Left renal cortex interstitium (tissue), 4 donors: ENCODE data around the gene PLCB2. TPM values are rescaled to one million over a fixed set of nuclear protein-coding genes. Genes with fewer than 3 reads are reported as not detected.

Experiments used
- DNase-seq, 4 donors: peaks; one replicate each; pipeline ENCODE4 v3.0.0-alpha.2; 2013; ENCODE audit warnings: low read depth in 4 of 4, low spot score in 2 of 4, missing footprints in 1 of 4
- polyA plus RNA-seq, 4 donors: library from polyadenylated mRNA; unstranded; fragments of 120-200 nt; gene quantifications; one replicate each; pipeline ENCODE4 v1.2.1, GENCODE V29; 2013; ENCODE audit not compliant: insufficient read length in 4 of 4

The PLCB2 gene
- polyA plus RNA-seq, 4 donors = 6.3 to 13.2 (median 11.7) TPM

DNA sequence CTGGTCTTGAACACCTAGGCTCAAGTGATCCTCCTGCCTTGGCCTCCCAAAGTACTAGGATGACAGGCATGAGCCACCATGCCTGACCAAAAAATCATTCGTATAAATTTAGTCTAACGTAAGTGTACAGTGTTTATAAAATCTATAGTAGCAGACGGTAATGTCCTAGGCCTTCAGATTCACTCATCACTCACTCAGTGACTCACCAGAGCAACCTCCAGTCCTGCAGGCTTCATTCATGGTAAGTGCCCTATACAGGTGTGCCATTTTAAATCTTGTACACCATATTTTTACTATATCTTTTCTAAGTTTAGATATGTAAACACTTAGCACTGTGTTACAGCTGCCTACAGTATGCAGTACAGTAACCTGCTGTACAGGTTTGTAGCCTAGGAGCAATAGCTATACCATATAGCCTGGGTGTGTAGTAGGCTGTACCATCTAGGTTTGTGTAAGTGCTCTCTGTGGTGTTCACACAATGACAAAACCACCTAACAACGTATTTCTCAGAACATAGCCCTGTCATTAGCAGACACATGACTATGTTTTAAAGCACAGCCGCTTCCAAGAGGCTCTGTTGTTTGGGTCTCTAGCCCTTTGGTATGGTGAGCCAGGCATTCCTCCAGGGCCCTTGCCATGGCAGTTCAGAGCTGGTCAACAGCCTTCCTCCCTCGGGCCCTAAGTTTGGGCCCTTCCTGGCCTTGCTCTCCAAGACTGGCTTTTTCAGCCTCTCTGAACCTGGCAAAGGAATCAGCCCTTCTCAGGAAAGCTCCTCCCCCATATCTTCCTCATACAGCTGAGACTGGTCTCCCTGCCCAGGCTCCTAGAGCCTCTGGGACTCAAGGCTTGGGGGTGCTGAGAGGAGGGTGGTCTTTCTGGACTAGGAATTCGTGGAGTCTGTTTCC is 34.9 kb upstream of the PLCB2 start:
- no peak for DNase-seq

DNA sequence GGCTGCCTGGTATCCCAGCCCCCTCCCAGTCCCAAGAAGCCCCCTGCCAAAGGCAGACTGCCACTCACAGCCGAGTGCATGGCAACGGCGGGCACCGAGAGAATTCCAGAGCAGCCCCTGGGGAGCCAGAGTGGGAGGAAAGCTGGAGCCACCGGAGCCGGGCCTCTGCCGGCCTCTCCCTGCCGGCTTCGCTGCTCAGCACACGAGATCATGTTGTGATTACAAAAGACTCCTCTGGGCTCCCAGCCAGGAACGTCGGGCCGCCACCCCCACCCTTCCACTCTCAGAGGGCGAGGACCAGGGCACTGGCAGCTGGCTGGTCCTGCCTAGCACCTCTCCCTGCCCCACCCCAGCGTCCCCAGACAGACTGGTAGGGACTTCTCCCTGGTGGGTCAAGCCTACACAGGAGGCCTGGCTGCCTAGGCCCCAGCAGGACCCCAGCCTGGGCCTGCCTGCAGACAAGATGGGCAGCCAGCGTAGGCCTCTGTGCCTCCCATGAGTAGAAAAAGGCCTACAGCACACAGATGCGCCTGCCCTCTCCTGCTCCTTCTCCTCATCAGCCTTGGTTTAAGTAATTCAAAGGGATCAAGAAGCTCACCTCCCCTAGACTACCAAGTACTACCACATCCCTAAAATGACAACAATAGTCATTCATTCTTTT is 33.1 kb upstream of the PLCB2 start, which contains the start of gene CCDC9B:
Gene CCDC9B, minus strand, starts transcription at position 200 of the 661 bp plus-strand sequence. Its CDS starts 120 bp downstream, at position 80.
- DNase-seq = no peak

GRCh38 chr15:40340038-40340739 is 32.5 kb upstream of the PLCB2 start:
- DNase-seq = no peak

GRCh38 chr15:40339621-40339945 is 31.8 kb upstream of the PLCB2 start:
- DNase-seq = no peak

DNA sequence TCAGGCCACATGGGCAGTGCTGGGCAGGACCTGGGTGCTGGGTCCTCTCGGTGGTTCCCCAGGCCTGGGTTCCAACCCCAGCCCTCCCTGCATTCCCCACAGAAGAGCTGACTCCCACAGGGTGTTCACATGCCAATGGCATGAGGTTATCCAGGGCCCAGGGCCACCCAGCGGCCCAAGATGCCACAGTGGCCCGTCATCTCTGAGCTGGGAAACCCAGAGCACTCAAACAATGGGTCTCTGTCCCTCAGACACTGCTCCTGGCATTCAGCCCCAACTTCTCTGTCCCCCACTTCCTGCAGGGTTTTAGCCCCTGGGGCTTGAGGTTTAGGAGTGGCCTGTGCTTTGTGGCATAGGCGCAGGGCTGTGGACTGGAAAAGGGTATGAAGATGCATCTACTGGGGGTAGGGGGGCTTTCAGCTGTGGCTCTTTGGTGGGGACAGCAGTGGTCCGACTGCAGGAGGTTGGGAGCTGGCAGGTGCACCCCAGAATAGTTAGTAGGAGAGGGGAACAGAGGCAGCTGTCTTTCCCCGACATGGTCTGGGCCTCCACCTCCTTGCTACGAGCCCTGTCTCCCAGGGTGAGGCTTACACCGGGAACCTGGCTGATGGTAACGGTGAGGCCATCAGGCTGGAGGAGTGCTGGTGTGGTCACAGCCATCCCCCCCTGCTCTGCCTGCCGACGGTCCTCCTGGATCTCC is 31.3 kb upstream of the PLCB2 start:
- DNase-seq = no peak

DNA sequence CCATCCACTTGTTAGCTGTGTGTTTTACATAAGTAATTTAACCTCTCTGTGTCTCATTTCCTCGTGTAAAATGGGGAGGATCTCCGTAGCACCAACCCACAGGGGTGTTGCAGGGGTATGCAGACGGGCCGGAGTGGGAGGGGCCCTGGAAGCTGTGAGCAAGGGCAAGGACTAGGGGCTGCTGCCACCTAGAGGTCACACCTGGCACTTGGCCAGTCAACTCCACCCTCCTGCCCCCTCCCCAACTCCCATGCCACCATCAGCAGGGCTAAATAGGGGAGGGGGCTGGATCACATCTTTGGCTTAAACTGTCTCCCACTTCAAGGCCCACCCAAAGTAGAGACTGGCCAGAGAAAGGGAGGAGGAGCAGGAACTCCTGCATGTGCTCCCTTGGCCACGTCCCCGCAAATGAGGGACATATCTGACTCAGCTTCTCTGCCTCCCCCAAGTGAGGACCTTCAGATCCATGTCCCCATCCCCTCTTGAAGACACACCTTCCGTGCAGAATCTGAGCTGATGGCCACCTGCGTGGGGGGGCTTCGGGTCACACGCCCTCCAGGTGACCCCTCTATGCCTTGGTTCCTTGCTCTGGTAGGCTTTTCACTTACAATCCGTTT is 30.4 kb upstream of the PLCB2 start:
- no peak for DNase-seq

DNA sequence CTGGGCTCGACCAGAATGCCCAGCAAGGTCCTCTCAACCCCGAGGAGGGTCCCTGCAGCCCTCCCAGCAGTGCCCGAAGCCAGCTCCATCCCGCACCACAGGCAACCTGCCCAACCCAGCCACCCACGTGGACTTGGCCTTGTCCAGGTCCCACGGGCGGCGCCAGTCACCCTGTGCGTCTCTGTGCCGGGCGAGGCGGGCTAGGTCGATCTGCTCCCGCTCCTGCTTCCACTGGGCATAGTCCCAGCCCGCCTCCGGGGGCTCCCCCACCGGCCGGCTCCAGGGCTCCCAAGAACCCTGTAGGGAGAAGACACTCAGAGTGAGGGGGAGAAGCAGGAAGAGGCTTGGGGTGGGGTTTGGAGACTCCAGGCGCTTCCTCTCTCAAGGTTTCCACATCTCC is 29.9 kb upstream of the PLCB2 start:
- DNase-seq = no peak

DNA sequence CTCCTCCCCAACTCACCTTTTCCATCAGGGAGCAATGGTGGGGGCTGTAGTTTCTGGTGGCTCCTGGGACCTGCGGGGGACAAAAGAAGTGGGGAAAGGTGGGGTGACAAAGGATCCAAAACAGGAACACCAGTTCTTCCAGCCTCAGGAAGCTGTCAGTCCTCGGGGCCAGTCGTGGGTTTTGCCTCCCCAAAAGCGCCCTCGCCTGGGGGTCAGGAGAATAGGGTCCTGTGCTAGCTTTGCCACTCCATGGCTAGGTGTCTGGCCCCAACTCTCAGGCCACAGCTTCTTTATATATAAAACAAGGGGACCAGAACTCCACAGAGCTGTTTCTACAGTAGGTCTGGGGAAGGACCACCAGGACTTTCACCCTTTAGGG is 29.0 kb upstream of the PLCB2 start:
- no peak for DNase-seq

GRCh38 chr15:40335938-40336743 is 28.4 kb upstream of the PLCB2 start:
- no peak for DNase-seq

DNA sequence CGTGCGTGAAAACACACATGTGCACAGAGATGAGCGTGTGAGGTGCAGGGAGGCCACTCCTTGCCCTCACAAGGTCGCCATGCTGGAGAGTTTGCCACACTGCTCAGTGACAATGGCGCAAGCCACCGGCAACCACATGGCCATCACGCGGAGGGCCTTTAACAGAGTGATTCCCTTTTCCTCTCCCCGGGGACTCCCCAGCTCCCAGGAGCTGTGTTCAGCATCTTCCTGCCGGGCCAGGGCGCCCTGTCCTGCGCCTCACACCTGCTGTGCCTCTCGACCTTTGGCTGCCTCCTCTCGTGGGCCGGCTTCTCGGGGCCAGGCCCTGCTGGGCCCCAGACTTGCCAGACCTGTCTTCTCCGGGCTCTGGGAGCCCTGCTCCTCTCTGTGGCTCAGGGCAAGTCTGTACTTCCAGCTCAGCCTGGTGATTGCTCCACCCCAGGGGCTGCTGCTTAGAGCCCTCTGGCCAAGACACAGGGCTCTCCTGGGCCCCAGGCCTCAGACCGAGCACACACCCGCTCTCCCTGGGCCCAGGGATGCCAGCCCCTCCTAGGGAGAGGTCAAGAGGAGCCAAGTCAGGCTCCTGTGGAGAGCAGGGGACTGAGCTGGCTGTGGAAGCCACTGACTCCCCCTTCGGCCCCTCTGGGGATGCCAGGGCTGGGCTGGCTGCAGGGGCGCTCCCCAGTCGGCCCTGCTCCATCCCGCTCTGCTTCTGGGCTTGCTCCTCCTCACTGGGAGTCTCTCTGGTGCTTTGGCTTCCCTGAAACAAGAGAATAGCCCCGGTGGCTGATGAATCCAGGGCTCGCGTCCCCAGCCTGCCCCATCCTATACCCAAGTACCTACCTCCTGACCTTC is 27.4 kb upstream of the PLCB2 start:
- no peak for DNase-seq

DNA sequence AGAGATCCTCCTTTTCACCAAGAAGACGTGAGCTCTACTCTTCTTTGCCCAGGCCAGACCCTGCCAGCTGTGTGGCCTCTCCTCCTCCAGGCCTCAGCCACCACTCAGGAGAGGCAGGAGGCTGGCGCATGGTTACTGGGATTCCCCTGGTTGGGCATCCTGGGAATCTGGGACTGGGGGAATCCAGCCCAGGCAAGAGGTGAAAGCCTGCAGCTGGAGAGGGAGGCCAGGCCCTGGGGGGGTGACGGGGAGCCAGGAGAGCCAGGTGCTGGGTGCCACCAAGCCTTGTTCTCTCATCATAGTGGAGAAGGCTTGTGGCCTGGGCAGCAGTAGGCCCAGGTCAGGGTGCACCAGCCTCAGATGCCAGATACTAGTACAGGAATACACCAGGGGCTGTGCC is 26.8 kb upstream of the PLCB2 start:
- no peak for DNase-seq

GRCh38 chr15:40333922-40334492 is 26.3 kb upstream of the PLCB2 start:
- no peak for DNase-seq

DNA sequence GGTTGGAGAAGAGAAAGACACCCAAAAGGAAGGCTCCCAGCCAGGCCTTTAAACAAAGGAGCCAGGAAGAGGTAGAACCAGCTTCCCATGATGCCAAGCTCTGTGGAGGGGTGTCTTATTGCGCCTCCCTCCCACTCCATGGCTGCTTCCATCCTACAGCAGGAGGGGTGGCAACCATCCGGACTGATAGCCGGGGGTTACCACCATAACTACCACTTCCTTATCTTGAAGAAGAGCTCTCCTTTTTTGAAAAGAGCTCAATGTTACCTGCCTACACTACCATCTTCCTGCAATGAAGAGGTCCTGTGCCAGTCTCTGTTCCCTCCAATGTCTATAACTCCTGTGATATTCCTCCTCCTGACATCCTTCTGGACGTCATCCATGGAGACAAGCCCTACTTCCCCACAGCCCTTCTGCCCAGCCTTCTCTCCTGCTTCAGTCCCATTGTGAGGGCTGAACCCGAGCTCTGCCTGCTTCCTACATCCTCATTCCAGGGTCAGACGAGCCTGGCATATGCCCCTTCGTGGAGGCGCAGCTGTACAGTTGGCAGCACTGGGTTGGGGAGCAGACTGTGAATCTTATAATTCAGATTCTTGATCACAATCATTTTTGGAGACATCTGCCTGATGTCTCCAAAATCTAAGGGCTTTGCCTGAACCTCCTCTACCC is 24.5 kb upstream of the PLCB2 start:
- no peak for DNase-seq

- DNase-seq = no peak
Measured at GRCh38 chr15:40331637-40332036, 23.9 kb upstream of the PLCB2 start.

- DNase-seq = no peak
Measured at GRCh38 chr15:40331026-40331425, 23.3 kb upstream of the PLCB2 start.

- DNase-seq = no peak
Measured at GRCh38 chr15:40330368-40330836, 22.7 kb upstream of the PLCB2 start.

DNA sequence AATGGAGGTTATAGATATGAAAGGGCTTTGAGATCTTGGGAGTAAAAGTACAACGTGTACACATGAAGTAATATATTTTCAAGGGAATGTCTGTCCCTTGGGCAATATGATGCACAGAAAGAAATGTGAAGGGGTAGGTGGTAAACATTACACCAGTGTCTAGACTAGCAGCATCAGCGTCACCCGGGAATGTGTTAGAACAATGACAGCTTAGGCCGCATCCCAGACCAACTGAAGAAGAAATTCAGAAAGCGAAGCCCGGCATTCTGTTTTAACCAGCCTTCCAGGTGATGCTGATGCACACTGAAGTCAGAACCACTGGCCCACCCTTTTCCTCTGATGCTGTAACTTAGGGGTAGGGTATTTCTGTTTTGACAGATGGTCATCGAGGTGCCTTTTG is 22.1 kb upstream of the PLCB2 start:
- DNase-seq = no peak

GRCh38 chr15:40328751-40329150 is 21.0 kb upstream of the PLCB2 start:
- no peak for DNase-seq
